ENCODE results near the gene GCK.

Gene GCK

GRCh38 chr7:44144426-44144967, 44.7 kb downstream of the GCK start:
- TF ChIP-seq EZH2phosphoT487 (conservative IDR thresholded peaks at IDR 0.05; ENCODE audit: low read length) (no peak), CTCF (IDR thresholded peaks at IDR 0.05; ENCODE audit: insufficient read depth, low read length, poor library complexity, severe bottlenecking) (no peak)
- no peak overlapping the region for H3K4me2 ChIP-seq (ENCODE audit: low read depth, low read length, poor library complexity, severe bottlenecking)
- H3K9me2 ChIP-seq (replicated peaks; ENCODE audit: insufficient read depth, low read length): no peaks in the 10 kb centered on the region
- no peaks in the 10 kb centered on the region for H3K36me3 ChIP-seq (ENCODE audit: low read length)
- H3K9me3 ChIP-seq (ENCODE audit: insufficient read depth, low read length): no peaks in the 10 kb centered on the region
- H3K27ac ChIP-seq (ENCODE audit: low read depth, low read length): no peak overlapping the region
- H3F3A ChIP-seq (ENCODE audit: insufficient read depth): no peaks in the 10 kb centered on the region
- no peak overlapping the region for H3K4me3 ChIP-seq (ENCODE audit: insufficient read depth, low read length, poor library complexity, severe bottlenecking)
- H3K9ac ChIP-seq (ENCODE audit: low read length): no peak overlapping the region
- no peaks in the 10 kb centered on the region for H3K79me2 ChIP-seq (ENCODE audit: insufficient read depth, low read length)
- H2AFZ ChIP-seq (ENCODE audit: low read depth, low read length, severe bottlenecking): no peak overlapping the region
- no peaks in the 10 kb centered on the region for H3K27me3 ChIP-seq (ENCODE audit: low read length)
- H4K20me1 ChIP-seq (ENCODE audit: low read depth, low read length): no peaks in the 10 kb centered on the region

DNA sequence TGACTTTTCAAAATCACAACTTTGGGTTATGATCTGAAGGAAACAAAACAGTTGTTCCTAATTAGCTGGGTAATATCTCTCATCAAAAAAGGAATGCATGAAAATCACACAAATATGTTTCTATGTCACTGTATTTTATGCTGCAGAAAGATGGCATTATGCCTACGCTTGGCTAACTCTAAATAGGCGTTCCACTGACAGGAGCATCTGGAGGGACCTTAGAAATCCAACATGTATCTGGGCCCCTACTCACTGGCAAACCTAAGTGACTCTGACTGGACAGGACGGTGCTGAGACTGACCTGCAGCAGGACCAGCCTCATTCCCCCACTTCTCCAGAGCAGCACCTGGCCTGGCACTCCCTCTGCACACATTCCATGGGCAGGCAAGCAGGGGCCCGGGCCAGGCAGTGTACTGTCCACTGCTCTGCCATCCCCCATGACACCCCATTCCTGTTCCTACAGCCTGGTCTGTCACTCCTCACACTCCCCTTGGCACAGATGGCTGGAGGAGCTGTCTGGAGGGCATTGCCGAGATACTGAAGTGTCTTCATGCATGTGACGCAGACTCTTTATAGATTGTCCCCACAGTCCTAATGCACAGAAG, 45.5 kb downstream of the GCK start:
- no peaks in the 10 kb centered on the region for H4K20me1 ChIP-seq (ENCODE audit: low read depth, low read length)
- H2AFZ ChIP-seq (ENCODE audit: low read depth, low read length, severe bottlenecking): no peak overlapping the region
- H3K4me3 ChIP-seq (ENCODE audit: insufficient read depth, low read length, poor library complexity, severe bottlenecking): no peak overlapping the region

GRCh38 chr7:44142028-44142427, 47.2 kb downstream of the GCK start:
- no peaks in the 10 kb centered on the region for H3K79me2 ChIP-seq (ENCODE audit: insufficient read depth, low read length)
- no peaks in the 10 kb centered on the region for H3K9me2 ChIP-seq (replicated peaks; ENCODE audit: insufficient read depth, low read length)
- H4K20me1 ChIP-seq (ENCODE audit: low read depth, low read length): no peaks in the 10 kb centered on the region
- H2AFZ ChIP-seq (ENCODE audit: low read depth, low read length, severe bottlenecking): no peak overlapping the region
- H3K36me3 ChIP-seq (ENCODE audit: low read length): no peaks in the 10 kb centered on the region
- H3F3A ChIP-seq (ENCODE audit: insufficient read depth): no peaks in the 10 kb centered on the region
- H3K9me3 ChIP-seq (ENCODE audit: insufficient read depth, low read length): no peaks in the 10 kb centered on the region
- H3K4me3 ChIP-seq (ENCODE audit: insufficient read depth, low read length, poor library complexity, severe bottlenecking): no peak overlapping the region
- no peaks in the 10 kb centered on the region for H3K27me3 ChIP-seq (ENCODE audit: low read length)
- TF ChIP-seq EZH2phosphoT487 (conservative IDR thresholded peaks at IDR 0.05; ENCODE audit: low read length): no peak
- no peak for TF ChIP-seq CTCF (IDR thresholded peaks at IDR 0.05; ENCODE audit: insufficient read depth, low read length, poor library complexity, severe bottlenecking)
- H3K4me2 ChIP-seq (ENCODE audit: low read depth, low read length, poor library complexity, severe bottlenecking): no peak overlapping the region
- no peak overlapping the region for H3K27ac ChIP-seq (ENCODE audit: low read depth, low read length)
- no peak overlapping the region for H3K9ac ChIP-seq (ENCODE audit: low read length)

More for the DNA sequence above, 45.5 kb downstream of the GCK start:
- no peak overlapping the region for H3K27ac ChIP-seq (ENCODE audit: low read depth, low read length)
- no peaks in the 10 kb centered on the region for H3K36me3 ChIP-seq (ENCODE audit: low read length)
- no peaks in the 10 kb centered on the region for H3K9me3 ChIP-seq (ENCODE audit: insufficient read depth, low read length)
- no peak for TF ChIP-seq CTCF (IDR thresholded peaks at IDR 0.05; ENCODE audit: insufficient read depth, low read length, poor library complexity, severe bottlenecking)
- no peak overlapping the region for H3K4me2 ChIP-seq (ENCODE audit: low read depth, low read length, poor library complexity, severe bottlenecking)
- no peaks in the 10 kb centered on the region for H3K27me3 ChIP-seq (ENCODE audit: low read length)
- no peaks in the 10 kb centered on the region for H3F3A ChIP-seq (ENCODE audit: insufficient read depth)
- no peak overlapping the region for H3K9ac ChIP-seq (ENCODE audit: low read length)
- H3K79me2 ChIP-seq (ENCODE audit: insufficient read depth, low read length): no peaks in the 10 kb centered on the region
- no peaks in the 10 kb centered on the region for H3K9me2 ChIP-seq (replicated peaks; ENCODE audit: insufficient read depth, low read length)
